GM12878 (cell line): Measurements from ENCODE around the gene LYPD6. TPM values are rescaled to one million over a fixed set of nuclear protein-coding genes. Genes with fewer than 3 reads are reported as not detected.

Experiments
- ATAC-seq: fragments of 200-7000 bp; cut with Tn5 transposase; 3 replicates; pipeline ENCODE4 v1.9.1; 2020; ENCODE audit warnings: mild to moderate bottlenecking, moderate library complexity
- BruUV-seq: library from RNA; stranded (reverse); fragments of 400-500 nt; replicated peaks from 2 replicates; lab custom pipeline; 2021; lab: Mats Ljungman, UMichigan
- CTCF ChIA-PET: fragments of 300-600 bp; sonication (Branson Sonifier 250); formaldehyde crosslinking; extraction: SDS; loops from one replicate; lab custom pipeline; 2021; ENCODE audit warnings: inconsistent platforms; lab: Yijun Ruan, JAX
- POLR2A ChIA-PET: fragments of 350-600 bp; formaldehyde crosslinking; extraction: SDS; loops from one replicate; lab custom pipeline; 2021; ENCODE audit warnings: inconsistent platforms; lab: Charles Lee
- RAD21 ChIA-PET: fragments of 300-600 bp; sonication (Branson Sonifier 250); formaldehyde crosslinking; loops from one replicate; lab custom pipeline; 2023; ENCODE audit warnings: antibody characterized with exemption; ENCODE audit not compliant: unreplicated experiment; lab: Charles Lee
- SMC1A ChIA-PET: fragments of 300-600 bp; sonication (Branson Sonifier 250); formaldehyde crosslinking; loops from one replicate; lab custom pipeline; 2023; ENCODE audit not compliant: unreplicated experiment, uncharacterized antibody; lab: Charles Lee
- DNase-seq: peaks from one replicate; pipeline ENCODE4 v3.0.0-alpha.2; 2011; ENCODE audit warnings: low read depth, low spot score
- FAIRE-seq: peaks from 3 replicates; lab custom pipeline; 2011; peaks lifted over from hg19 to GRCh38; lab: Jason Lieb, UNC
- H2AFZ ChIP-seq: 2 replicates; pipeline ENCODE4 v1.6.0; 2011; ENCODE audit warnings: low read depth, low read length, control low read depth; ENCODE audit not compliant: control insufficient read depth
- H3K27ac ChIP-seq: 2 replicates; pipeline ENCODE4 v1.5.1; 2011; ENCODE audit warnings: control low read depth; ENCODE audit not compliant: control insufficient read depth, insufficient read depth
- H3K27me3 ChIP-seq, 2 experiments: replicated peaks in 1 of 2; 2 replicates each; pipeline versions ENCODE4 v1.6.0 to v1.6.1; 2011; ENCODE audit warnings: low read length in 1 of 2; ENCODE audit not compliant: control insufficient read depth in 2 of 2, insufficient read depth in 2 of 2
- H3K36me3 ChIP-seq, 2 experiments: 2 replicates each; pipeline ENCODE4 v1.5.1; 2011; ENCODE audit warnings: low read length in 1 of 2; ENCODE audit not compliant: control insufficient read depth in 2 of 2, insufficient read depth in 2 of 2
- H3K4me1 ChIP-seq: 2 replicates; pipeline ENCODE4 v1.6.1; 2011; ENCODE audit warnings: mild to moderate bottlenecking, low read length, moderate library complexity, mixed read lengths; ENCODE audit not compliant: control insufficient read depth, insufficient read depth
- H3K4me2 ChIP-seq: 2 replicates; pipeline ENCODE4 v1.6.0; 2011; ENCODE audit warnings: control low read depth; ENCODE audit not compliant: control insufficient read depth, insufficient read depth
- H3K4me3 ChIP-seq: fragments of 200-600 bp; sonication (generic); 2 replicates; pipeline ENCODE4 v1.5.1; 2016
- H3K79me2 ChIP-seq: 2 replicates; pipeline ENCODE4 v1.6.0; 2011; ENCODE audit warnings: low read length; ENCODE audit not compliant: control insufficient read depth, insufficient read depth
- H3K9ac ChIP-seq: 2 replicates; pipeline ENCODE4 v1.8.0; 2011; ENCODE audit warnings: low read length, control low read depth, mixed read lengths; ENCODE audit not compliant: control insufficient read depth, insufficient read depth
- H3K9me3 ChIP-seq: replicated peaks from 3 replicates; pipeline ENCODE4 v1.5.1; 2011; ENCODE audit warnings: mild to moderate bottlenecking, low read length; ENCODE audit not compliant: control insufficient read depth, insufficient read depth
- H4K20me1 ChIP-seq: 2 replicates; pipeline ENCODE4 v1.6.0; 2011; ENCODE audit not compliant: control insufficient read depth, insufficient read depth
- ATF7 ChIP-seq: fragments of 450-650 bp; IDR thresholded peaks from 2 replicates; pipeline ENCODE4 v1.6.1; 2016; ENCODE audit warnings: low read depth, mild to moderate bottlenecking
- BHLHE40 ChIP-seq, 2 experiments: fragments of 450-650 bp in 1 of 2; IDR thresholded peaks; 2 replicates each; pipeline ENCODE4 v1.6.1; 2011 to 2017; ENCODE audit warnings: low read depth in 2 of 2, borderline replicate concordance in 1 of 2, improper control_type of control experiment in 1 of 2, low read length in 1 of 2, mild to moderate bottlenecking in 1 of 2
- BRCA1 ChIP-seq: IDR thresholded peaks from 2 replicates; pipeline ENCODE4 v1.6.1; 2011; ENCODE audit warnings: low read depth, low read length, improper control_type of control experiment
- CHD4 ChIP-seq: fragments of 200-600 bp; sonication (generic); IDR thresholded peaks from 2 replicates; pipeline ENCODE4 v1.6.1; 2016; ENCODE audit warnings: mild to moderate bottlenecking
- EP300 ChIP-seq, 2 experiments: fragments of 150-350 bp in 1 of 2; IDR thresholded peaks; 2 replicates each; pipeline ENCODE4 v1.6.1; 2011 to 2012; ENCODE audit warnings: low read depth in 2 of 2, low read length in 2 of 2, borderline replicate concordance in 1 of 2, improper control_type of control experiment in 1 of 2, inconsistent platforms in 1 of 2; ENCODE audit not compliant: control insufficient read depth in 1 of 2
- HDGF ChIP-seq: fragments of 450-650 bp; IDR thresholded peaks from 2 replicates; pipeline ENCODE4 v1.6.1; 2016; ENCODE audit warnings: antibody characterized with exemption
- IRF4 ChIP-seq: IDR thresholded peaks from 2 replicates; pipeline ENCODE4 v1.6.1; 2011; ENCODE audit warnings: low read depth, low read length
- NBN ChIP-seq: fragments of 450-650 bp; IDR thresholded peaks from 2 replicates; pipeline ENCODE4 v1.6.1; 2016
- NFYB ChIP-seq: IDR thresholded peaks from 2 replicates; pipeline ENCODE4 v1.6.1; 2011; ENCODE audit warnings: low read depth, mild to moderate bottlenecking, low read length, improper control_type of control experiment, moderate library complexity; ENCODE audit not compliant: insufficient read depth
- POLR2A ChIP-seq: IDR thresholded peaks from 2 replicates; pipeline ENCODE4 v1.6.1; 2011; ENCODE audit warnings: low read depth, mild to moderate bottlenecking, low read length
- RAD21 ChIP-seq: IDR thresholded peaks from 2 replicates; pipeline ENCODE4 v1.6.1; 2011; ENCODE audit warnings: mild to moderate bottlenecking, low read depth, low read length, moderate library complexity; ENCODE audit not compliant: insufficient read depth
- RAD51 ChIP-seq: fragments of 450-650 bp; IDR thresholded peaks from 2 replicates; pipeline ENCODE4 v1.6.1; 2016; ENCODE audit warnings: moderate library complexity, mild to moderate bottlenecking, inconsistent platforms
- RUNX3 ChIP-seq: IDR thresholded peaks from 2 replicates; pipeline ENCODE4 v1.6.1; 2012; ENCODE audit warnings: low read length, inconsistent platforms
- SP1 ChIP-seq: IDR thresholded peaks from one replicate; pipeline ENCODE4 v1.6.1; 2011; ENCODE audit warnings: low read depth, low read length
- SREBF2 ChIP-seq: IDR thresholded peaks from 2 replicates; pipeline ENCODE4 v1.6.1; 2012; ENCODE audit warnings: mild to moderate bottlenecking, low read length
- TARDBP ChIP-seq: IDR thresholded peaks from 2 replicates; pipeline ENCODE4 v1.6.1; 2016; ENCODE audit warnings: borderline replicate concordance
- WGBS: methylation state at CpG from one replicate; pipeline ENCODE4 v1.1.6; 2016; ENCODE audit warnings: low lambda C conversion rate; ENCODE audit not compliant: insufficient replicate concordance, insufficient coverage; ENCODE audit errors: missing lambda C conversion rate; 5-methylcytosine and 5-hydroxymethylcytosine counted together
- in situ Hi-C: fragments of 300-500 bp; cut with MboI; formaldehyde crosslinking; loops from 9 replicates; pipeline ENCODE4 v1.14.3; 2018; ENCODE audit warnings: mixed read lengths
- intact Hi-C: fragments of 100-400 bp; cut with micrococcal nuclease; formaldehyde crosslinking; loops from one replicate; pipeline ENCODE4 v1.14.2; 2022; ENCODE audit not compliant: unreplicated experiment
- polyA plus RNA-seq, 11 experiments: library from polyadenylated mRNA; depleted of rRNA in 4 of 11; unstranded in 6 of 11; stranded (reverse) in 5 of 11; fragments of >200 nt; fragmentation: Nextera tagmentation in 4 of 11; fragmentation: Illumina TruSeq in 1 of 11; extraction: Ambion mirVana in 4 of 11; extraction: Trizol in 1 of 11; gene quantifications; 1 replicate in 1 of 11; 2 replicates in 10 of 11; pipeline versions ENCODE4 v1.2.1 to v1.2.3, GENCODE V29; 2011 to 2016; ENCODE audit warnings: inconsistent platforms in 2 of 11, missing spikeins in 2 of 11, low read depth in 1 of 11
- total RNA-seq, 4 experiments: library from RNA; depleted of rRNA in 3 of 4; stranded (reverse); fragments of >200 nt in 3 of 4; fragmentation: Illumina TruSeq in 1 of 4; extraction: Trizol in 1 of 4; gene quantifications; 2 replicates each; pipeline versions ENCODE4 v1.2.1 to v1.2.3, GENCODE V29; 2013 to 2021

The LYPD6 gene
- total and polyA plus RNA-seq, 10 of the 15 experiments (the other 5 are each of a cell fraction or from before 2014, with no cell fraction given): not detected

GRCh38 chr2:149357058-149357457 is 26.7 kb downstream of the LYPD6 start:
- intact Hi-C loops (no loop called here), in situ Hi-C loops (no loop called here)
- POLR2A ChIA-PET: no interaction called here
- H3K27me3 ChIP-seq: no peaks in the 10 kb centered on the region
- RAD21 ChIA-PET: no interaction called here
- no peak overlapping the region for H3K4me3 ChIP-seq
- H3K36me3 ChIP-seq: no peaks in the 10 kb centered on the region
- H2AFZ ChIP-seq: no peak overlapping the region
- H3K79me2 ChIP-seq: no peaks in the 10 kb centered on the region
- FAIRE-seq (no peak), ATAC-seq (no peak), DNase-seq (no peak)
- H3K4me2 ChIP-seq: no peak overlapping the region
- H3K4me1 ChIP-seq: no peaks in the 10 kb centered on the region
- no TSS peak for BruUV-seq
- H3K9ac ChIP-seq: no peak overlapping the region
- H3K9me3 ChIP-seq: no peaks in the 10 kb centered on the region
- no peaks in the 10 kb centered on the region for H4K20me1 ChIP-seq
- CTCF ChIA-PET: no interaction called here
- SMC1A ChIA-PET: no interaction called here
- TF ChIP-seq EP300 (IDR thresholded peaks at IDR 0.05; ENCODE audit: borderline replicate concordance in 1 of 2, control insufficient read depth in 1 of 2, low read depth in 2 of 2, low read length in 2 of 2): no peak
- no peak for TF ChIP-seq SREBF2
- no peak for TF ChIP-seq RUNX3
- TF ChIP-seq RAD21: no peak
- TF ChIP-seq CHD4: no peak
- TF ChIP-seq IRF4: no peak
- TF ChIP-seq SP1: no peak
- TF ChIP-seq RAD51: no peak
- no peak overlapping the region for H3K27ac ChIP-seq

GRCh38 chr2:149360106-149360505 is 29.7 kb downstream of the LYPD6 start:
- DNase-seq (no peak), FAIRE-seq (no peak), ATAC-seq (no peak)
- H3K9ac ChIP-seq: no peak overlapping the region
- no peaks in the 10 kb centered on the region for H3K4me1 ChIP-seq
- BruUV-seq: no TSS peak
- H3K36me3 ChIP-seq: no peaks in the 10 kb centered on the region
- peak overlapping the region; percentile 7; the same call in 1 of the 2 replicates for H2AFZ ChIP-seq
- ChIA-PET CTCF (no interaction called here), RAD21 (no interaction called here), SMC1A (no interaction called here), POLR2A (no interaction called here)
- no peak overlapping the region for H3K4me2 ChIP-seq
- H3K9me3 ChIP-seq: no peaks in the 10 kb centered on the region
- intact Hi-C loops: no loop called here
- no peak for TF ChIP-seq BRCA1
- TF ChIP-seq ATF7: no peak
- no peak for TF ChIP-seq POLR2A
- TF ChIP-seq NFYB: no peak
- no peak for TF ChIP-seq TARDBP
- TF ChIP-seq HDGF: no peak
- TF ChIP-seq NBN: no peak
- TF ChIP-seq BHLHE40 (IDR thresholded peaks at IDR 0.05; ENCODE audit: borderline replicate concordance in 1 of 2, low read depth in 2 of 2, low read length in 1 of 2): no peak
- 0% methylated on average over 1 of the region's 1 CpG for whole genome bisulfite sequencing
- no peaks in the 10 kb centered on the region for H3K27me3 ChIP-seq
- H3K4me3 ChIP-seq: no peak overlapping the region
- no peak overlapping the region for H3K27ac ChIP-seq
- no peaks in the 10 kb centered on the region for H4K20me1 ChIP-seq
- in situ Hi-C loops: no loop called here
- no peaks in the 10 kb centered on the region for H3K79me2 ChIP-seq
